GM23338 (cell line): ENCODE data around the gene DIPK1A. TPM values are rescaled to one million over a fixed set of nuclear protein-coding genes. Genes with fewer than 3 reads are reported as not detected.

Source experiments
- ATAC-seq: fragments of 200-7000 bp; cut with Tn5 transposase; 3 replicates; pipeline ENCODE4 v1.9.1; 2020
- DNase-seq: peaks from one replicate; pipeline ENCODE4 v3.0.0-alpha.2; 2015; ENCODE audit warnings: low spot score
- H2AFZ ChIP-seq: fragments of 200-600 bp; sonication (generic); 2 replicates; pipeline ENCODE4 v1.8.0; 2016; ENCODE audit warnings: antibody characterized with exemption, mild to moderate bottlenecking, moderate library complexity
- H3F3A ChIP-seq: fragments of 200-600 bp; sonication (generic); replicated peaks from 2 replicates; pipeline ENCODE4 v1.8.0; 2017; ENCODE audit warnings: antibody characterized with exemption, mixed run types, low read depth
- H3K27ac ChIP-seq: fragments of 200-600 bp; sonication (generic); 2 replicates; pipeline ENCODE4 v1.6.1; 2016; ENCODE audit warnings: low read depth
- H3K27me3 ChIP-seq: fragments of 200-600 bp; sonication (generic); 2 replicates; pipeline ENCODE4 v1.8.0; 2016; ENCODE audit warnings: mild to moderate bottlenecking, mixed run types, moderate library complexity; ENCODE audit not compliant: insufficient read depth
- H3K36me3 ChIP-seq: fragments of 200-600 bp; sonication (generic); 2 replicates; pipeline ENCODE4 v1.8.0; 2016; ENCODE audit warnings: mild to moderate bottlenecking; ENCODE audit not compliant: insufficient read depth
- H3K4me1 ChIP-seq: fragments of 200-600 bp; sonication (generic); 2 replicates; pipeline ENCODE4 v1.8.0; 2016; ENCODE audit warnings: mild to moderate bottlenecking, moderate library complexity; ENCODE audit not compliant: insufficient read depth
- H3K4me2 ChIP-seq: fragments of 200-600 bp; sonication (generic); 2 replicates; pipeline ENCODE4 v1.7.1; 2017; ENCODE audit warnings: mixed run types
- H3K4me3 ChIP-seq: fragments of 200-600 bp; sonication (generic); 2 replicates; pipeline ENCODE4 v1.6.1; 2016; ENCODE audit warnings: mixed run types
- H3K79me2 ChIP-seq: fragments of 200-600 bp; sonication (generic); replicated peaks from 2 replicates; pipeline ENCODE4 v1.8.0; 2017; ENCODE audit warnings: mild to moderate bottlenecking; ENCODE audit not compliant: insufficient read depth
- H3K9me2 ChIP-seq: fragments of 200-600 bp; sonication (generic); 2 replicates; pipeline ENCODE4 v1.8.0; 2017; ENCODE audit not compliant: insufficient read depth
- H4K20me1 ChIP-seq: fragments of 200-600 bp; sonication (generic); replicated peaks from 2 replicates; pipeline ENCODE4 v1.8.0; 2017; ENCODE audit warnings: mild to moderate bottlenecking; ENCODE audit not compliant: insufficient read depth
- H3K27ac Mint-ChIP-seq: 2 replicates; pipeline ENCODE4 v1.8.0; 2020; ENCODE audit warnings: inconsistent platforms, mild to moderate bottlenecking, moderate library complexity, mixed read lengths
- H3K27me3 Mint-ChIP-seq: 3 replicates; pipeline ENCODE4 v1.8.0; 2022; ENCODE audit warnings: low read depth, mild to moderate bottlenecking, moderate library complexity, mixed read lengths, inconsistent platforms; ENCODE audit not compliant: insufficient read depth, poor library complexity
- H3K36me3 Mint-ChIP-seq: 3 replicates; pipeline ENCODE4 v1.8.0; 2021; ENCODE audit warnings: low read depth, mild to moderate bottlenecking, inconsistent platforms, moderate library complexity, mixed read lengths
- H3K4me1 Mint-ChIP-seq: 3 replicates; pipeline ENCODE4 v1.8.0; 2020; ENCODE audit warnings: mild to moderate bottlenecking, inconsistent platforms, mixed read lengths
- H3K4me3 Mint-ChIP-seq: 3 replicates; pipeline ENCODE4 v1.8.0; 2021; ENCODE audit warnings: moderate library complexity, mild to moderate bottlenecking, inconsistent platforms, mixed read lengths
- H3K9me3 Mint-ChIP-seq: 3 replicates; pipeline ENCODE4 v1.8.0; 2020; ENCODE audit warnings: moderate library complexity, mild to moderate bottlenecking, inconsistent platforms, mixed read lengths
- CTCF ChIP-seq, 2 experiments: fragments of 200-600 bp in 1 of 2; sonication (generic) in 1 of 2; conservative IDR thresholded peaks; 2 replicates each; pipeline versions ENCODE4 v1.5.1 to v1.6.1; 2016 to 2017; ENCODE audit warnings: antibody characterized with exemption in 2 of 2, low read depth in 2 of 2, mild to moderate bottlenecking in 2 of 2, moderate library complexity in 1 of 2
- EZH2 ChIP-seq: fragments of 200-600 bp; sonication (generic); IDR thresholded peaks from one replicate; pipeline ENCODE4 v1.8.0; 2017; ENCODE audit warnings: antibody characterized with exemption, mild to moderate bottlenecking, low read depth; ENCODE audit not compliant: unreplicated experiment
- EZH2phosphoT487 ChIP-seq: fragments of 200-600 bp; sonication (generic); IDR thresholded peaks from one replicate; pipeline ENCODE4 v1.8.1; 2018; ENCODE audit warnings: antibody characterized with exemption; ENCODE audit not compliant: unreplicated experiment
- JUNB ChIP-seq: IDR thresholded peaks from one replicate; pipeline ENCODE4 v1.6.1; 2016; ENCODE audit warnings: antibody characterized with exemption; ENCODE audit not compliant: unreplicated experiment
- NANOG ChIP-seq: IDR thresholded peaks from 2 replicates; pipeline ENCODE4 v1.6.1; 2016; ENCODE audit warnings: antibody characterized with exemption, borderline replicate concordance
- POLR2AphosphoS5 ChIP-seq: IDR thresholded peaks from 2 replicates; pipeline ENCODE4 v1.6.1; 2016; ENCODE audit warnings: antibody characterized with exemption, low read depth
- REST ChIP-seq: IDR thresholded peaks from one replicate; pipeline ENCODE4 v1.6.1; 2018; ENCODE audit warnings: antibody characterized with exemption; ENCODE audit not compliant: unreplicated experiment
- STAT1 ChIP-seq: IDR thresholded peaks from one replicate; pipeline ENCODE4 v1.6.1; 2016; ENCODE audit warnings: antibody characterized with exemption; ENCODE audit not compliant: unreplicated experiment
- ZNF114 ChIP-seq: fragments of 250-450 bp; sonication (Bioruptor Pico); IDR thresholded peaks from 2 replicates; pipeline ENCODE4 v1.5.0; 2020; ENCODE audit warnings: mild to moderate bottlenecking, moderate library complexity
- ZNF331 ChIP-seq: fragments of 250-450 bp; sonication (Bioruptor Pico); IDR thresholded peaks from 2 replicates; pipeline ENCODE4 v1.5.0; 2020; ENCODE audit warnings: low read depth, mild to moderate bottlenecking, moderate library complexity
- ZNF462 ChIP-seq: fragments of 250-450 bp; sonication (Bioruptor Pico); IDR thresholded peaks from 2 replicates; pipeline ENCODE4 v1.5.0; 2020; ENCODE audit warnings: mild to moderate bottlenecking, moderate library complexity
- polyA plus RNA-seq: library from polyadenylated mRNA; unstranded; fragments of >200 nt; fragmentation: Nextera tagmentation; extraction: Ambion mirVana; gene quantifications from 2 replicates; pipeline ENCODE4 v1.2.1, GENCODE V29; 2016
- total RNA-seq: library from RNA; depleted of rRNA; stranded (reverse); fragments of >200 nt; shearing (Covaris generic); gene quantifications from 2 replicates; pipeline ENCODE4 v1.2.3, GENCODE V29; 2014

The DIPK1A gene
- total and polyA plus RNA-seq, 2 experiments from 2014 or later, result 4.8 to 6.1 TPM

GRCh38 chr1:92795166-92795565 lies 166.1 kb downstream of the DIPK1A start (continued):
- no peak for TF ChIP-seq ZNF462
- no peak for TF ChIP-seq ZNF114 (CRISPR knock-in tag)
- no peak for TF ChIP-seq CTCF (conservative IDR thresholded peaks at IDR 0.05; ENCODE audit: low read depth in 2 of 2)
- no peak for TF ChIP-seq JUNB
- no peak for TF ChIP-seq NANOG
- TF ChIP-seq EZH2phosphoT487, result no peak
- no peak for TF ChIP-seq POLR2AphosphoS5

GRCh38 chr1:92792340-92792782 lies 168.9 kb downstream of the DIPK1A start:
- Histone ChIP-seq H3K4me2 (peak overlapping the region; percentile 6), H2AFZ (no peak overlapping the region), H3F3A (no peaks in the 10 kb centered on the region), H3K27me3 (no peaks in the 10 kb centered on the region), H3K4me1 (peaks cover 4% of the 10 kb centered on the region; the same call in 1 of the 2 replicates), H3K4me3 (0 out of 2 replicates have a peak overlapping the region, but pooled peaks have one; percentile 6), H3K9me2 (no peaks in the 10 kb centered on the region), H3K79me2 (no peaks in the 10 kb centered on the region), H3K36me3 (no peaks in the 10 kb centered on the region), H4K20me1 (no peaks in the 10 kb centered on the region), H3K27ac (no peak overlapping the region)
- peaks cover 17% of the 10 kb centered on the region for H3K4me1 Mint-ChIP-seq
- H3K27me3 Mint-ChIP-seq, result no peaks in the 10 kb centered on the region
- ATAC-seq (peak; percentile 97), DNase-seq (peak; percentile 87)
- no peaks in the 10 kb centered on the region for H3K9me3 Mint-ChIP-seq
- H3K27ac Mint-ChIP-seq, result peak overlapping the region; percentile 95
- no peaks in the 10 kb centered on the region for H3K36me3 Mint-ChIP-seq
- H3K4me3 Mint-ChIP-seq, result peak overlapping the region; percentile 65
- no peak for TF ChIP-seq STAT1
- TF ChIP-seq REST, result no peak
- TF ChIP-seq EZH2phosphoT487, result no peak
- TF ChIP-seq ZNF331 (CRISPR knock-in tag), result no peak
- TF ChIP-seq JUNB, result no peak
- no peak for TF ChIP-seq NANOG
- no peak for TF ChIP-seq CTCF (conservative IDR thresholded peaks at IDR 0.05; ENCODE audit: low read depth in 2 of 2)
- no peak for TF ChIP-seq ZNF114 (CRISPR knock-in tag)
- no peak for TF ChIP-seq POLR2AphosphoS5
- TF ChIP-seq EZH2, result no peak
